ENCODE data around the gene RAX2.
A peak's percentile ranks its signal among the peaks of the same experiment; 100 is the strongest.

RAX2 gene

DNA sequence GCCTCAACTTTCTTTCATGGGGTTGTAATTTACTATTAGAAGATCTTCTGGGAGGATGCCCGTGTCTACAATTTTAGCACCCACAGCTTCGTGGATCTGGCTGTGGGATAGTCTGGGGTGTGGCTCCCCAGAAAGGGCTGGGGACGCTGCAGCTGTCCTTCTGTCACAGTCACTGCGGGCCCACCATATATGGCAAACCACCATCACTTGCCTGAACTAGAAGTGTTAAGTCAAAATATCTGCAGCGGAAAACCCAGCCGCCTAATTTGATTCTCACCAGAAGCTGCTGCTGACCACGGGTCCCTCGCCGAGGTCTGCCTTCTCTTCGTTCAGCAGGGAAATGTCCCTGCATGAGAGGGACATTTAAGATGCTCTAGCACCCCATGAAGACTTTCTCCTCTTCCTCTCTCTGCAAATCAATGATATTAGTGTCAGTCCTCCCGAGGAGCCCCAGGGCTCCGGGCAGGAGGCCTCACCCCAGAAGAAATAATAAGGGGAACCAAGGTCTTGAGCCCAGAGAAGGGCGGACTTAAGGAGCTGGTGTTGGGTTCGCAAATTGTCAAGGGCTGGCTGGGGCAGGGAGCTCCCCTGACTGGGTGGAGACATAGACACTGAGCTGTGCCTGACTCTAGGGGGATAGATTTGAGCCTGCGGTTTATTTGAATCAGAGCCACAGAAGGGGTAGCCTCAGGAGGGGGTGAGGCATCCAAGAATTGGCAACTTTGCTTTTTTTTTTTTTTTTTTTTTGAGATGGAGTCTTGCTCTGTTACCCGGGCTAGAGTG is 17.2 kb upstream of the RAX2 start:
- H4K20me1 ChIP-seq (ENCODE audit: insufficient read depth, low read length, poor library complexity, severe bottlenecking): no peaks in the 10 kb centered on the region
- peaks cover 15% of the 10 kb centered on the region for H3K79me2 ChIP-seq (ENCODE audit: insufficient read depth, low read length)
- H3K9ac ChIP-seq (ENCODE audit: low read depth, low read length, poor library complexity, severe bottlenecking): no peak overlapping the region
- peaks cover 4% of the 10 kb centered on the region for H3K27me3 ChIP-seq (ENCODE audit: insufficient read depth, low read length, poor library complexity, severe bottlenecking)
- no peak overlapping the region for H2AFZ ChIP-seq (ENCODE audit: low read length)
- no peaks in the 10 kb centered on the region for H3K9me2 ChIP-seq (replicated peaks; ENCODE audit: low read depth, low read length)
- H3K4me1 ChIP-seq (ENCODE audit: insufficient read depth, low read length, poor library complexity, severe bottlenecking): peaks cover 9% of the 10 kb centered on the region
- no peak for TF ChIP-seq EZH2phosphoT487 (IDR thresholded peaks at IDR 0.05; ENCODE audit: borderline replicate concordance)
- TF ChIP-seq, protein P1, sequence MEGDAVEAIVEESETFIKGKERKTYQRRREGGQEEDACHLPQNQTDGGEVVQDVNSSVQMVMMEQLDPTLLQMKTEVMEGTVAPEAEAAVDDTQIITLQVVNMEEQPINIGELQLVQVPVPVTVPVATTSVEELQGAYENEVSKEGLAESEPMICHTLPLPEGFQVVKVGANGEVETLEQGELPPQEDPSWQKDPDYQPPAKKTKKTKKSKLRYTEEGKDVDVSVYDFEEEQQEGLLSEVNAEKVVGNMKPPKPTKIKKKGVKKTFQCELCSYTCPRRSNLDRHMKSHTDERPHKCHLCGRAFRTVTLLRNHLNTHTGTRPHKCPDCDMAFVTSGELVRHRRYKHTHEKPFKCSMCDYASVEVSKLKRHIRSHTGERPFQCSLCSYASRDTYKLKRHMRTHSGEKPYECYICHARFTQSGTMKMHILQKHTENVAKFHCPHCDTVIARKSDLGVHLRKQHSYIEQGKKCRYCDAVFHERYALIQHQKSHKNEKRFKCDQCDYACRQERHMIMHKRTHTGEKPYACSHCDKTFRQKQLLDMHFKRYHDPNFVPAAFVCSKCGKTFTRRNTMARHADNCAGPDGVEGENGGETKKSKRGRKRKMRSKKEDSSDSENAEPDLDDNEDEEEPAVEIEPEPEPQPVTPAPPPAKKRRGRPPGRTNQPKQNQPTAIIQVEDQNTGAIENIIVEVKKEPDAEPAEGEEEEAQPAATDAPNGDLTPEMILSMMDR (conservative IDR thresholded peaks at IDR 0.05; ENCODE audit: low read length): no peak
- H3K4me2 ChIP-seq (ENCODE audit: low read depth, low read length, poor library complexity, severe bottlenecking): no peak overlapping the region
- H3F3A ChIP-seq (ENCODE audit: low read depth): no peaks in the 10 kb centered on the region
- H3K4me3 ChIP-seq (ENCODE audit: low read length, poor library complexity, severe bottlenecking): no peak overlapping the region
- H3K9me3 ChIP-seq (ENCODE audit: insufficient read depth, low read depth, low read length): no peaks in the 10 kb centered on the region
- H3K36me3 ChIP-seq (ENCODE audit: insufficient read depth, low read length): no peaks in the 10 kb centered on the region

DNA sequence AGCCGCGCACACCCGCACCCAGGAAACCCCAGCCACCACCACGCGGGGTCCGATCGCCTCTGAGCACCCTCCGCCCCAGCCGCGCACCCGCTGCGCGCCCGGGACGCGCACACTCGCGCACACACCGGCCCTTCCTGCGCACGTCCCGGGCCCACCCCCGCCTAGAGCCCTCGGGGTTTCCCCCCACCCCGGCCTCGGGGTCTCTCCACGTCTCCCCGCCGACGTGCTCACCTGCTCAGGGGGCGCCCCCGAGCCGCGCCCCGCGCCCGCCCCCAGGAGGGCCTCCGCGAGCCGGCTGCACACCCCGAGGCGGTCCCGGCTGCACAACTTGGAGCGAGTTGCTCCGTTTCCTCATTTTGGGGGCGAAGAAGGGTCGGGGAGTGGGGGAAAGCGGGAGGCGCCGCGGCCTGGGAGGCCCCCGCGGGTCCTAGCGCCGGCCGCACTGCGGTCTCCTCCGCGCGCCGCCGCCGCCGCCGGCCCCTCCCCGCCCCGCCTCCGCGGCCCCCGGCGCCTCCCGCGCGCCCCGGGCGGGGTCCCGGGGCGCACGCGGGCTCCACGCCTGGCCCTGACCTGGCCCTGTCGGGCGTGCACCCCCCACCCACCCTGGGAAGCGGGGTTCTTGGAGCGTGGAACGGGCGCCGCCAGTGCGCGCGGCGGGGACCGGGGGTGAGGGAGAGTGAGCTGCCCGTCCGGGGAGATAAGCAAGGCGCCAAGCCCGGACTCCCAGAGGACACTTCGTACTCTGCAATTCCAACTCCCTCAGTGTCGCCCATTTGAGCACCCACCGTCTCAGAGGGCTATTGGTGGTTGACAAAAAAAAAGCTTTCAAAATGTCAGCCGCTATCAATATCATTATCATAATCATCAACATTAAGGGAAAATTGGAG is 14.2 kb upstream of the RAX2 start, which contains the start of gene MATK:
MATK (minus strand) TSS at position 444 of the 887 bp plus-strand sequence. CDS start 1,246 bp downstream, outside the sequence.
- H3K9me3 ChIP-seq (ENCODE audit: insufficient read depth, low read depth, low read length): no peaks in the 10 kb centered on the region; the same call in 1 of the 2 replicates
- peaks cover 15% of the 10 kb centered on the region for H3K79me2 ChIP-seq (ENCODE audit: insufficient read depth, low read length)
- H2AFZ ChIP-seq (ENCODE audit: low read length): peak within 1 kb of the TSS; percentile 99
- no peaks in the 10 kb centered on the region for H4K20me1 ChIP-seq (ENCODE audit: insufficient read depth, low read length, poor library complexity, severe bottlenecking)
- H3K4me1 ChIP-seq (ENCODE audit: insufficient read depth, low read length, poor library complexity, severe bottlenecking): peaks cover 9% of the 10 kb centered on the region
- no peaks in the 10 kb centered on the region for H3K9me2 ChIP-seq (replicated peaks; ENCODE audit: low read depth, low read length)
- H3K36me3 ChIP-seq (ENCODE audit: insufficient read depth, low read length): peaks cover 5% of the 10 kb centered on the region; the same call in 1 of the 2 replicates
- H3K27me3 ChIP-seq (ENCODE audit: insufficient read depth, low read length, poor library complexity, severe bottlenecking): peaks cover 4% of the 10 kb centered on the region
- TF ChIP-seq, protein P1 (conservative IDR thresholded peaks at IDR 0.05; ENCODE audit: low read length): no peak
- no peak for TF ChIP-seq EZH2phosphoT487 (IDR thresholded peaks at IDR 0.05; ENCODE audit: borderline replicate concordance)
- H3K9ac ChIP-seq (ENCODE audit: low read depth, low read length, poor library complexity, severe bottlenecking): peak within 1 kb of the TSS; percentile 94
- H3F3A ChIP-seq (ENCODE audit: low read depth): no peaks in the 10 kb centered on the region
- peak within 1 kb of the TSS; percentile 91 for H3K4me2 ChIP-seq (ENCODE audit: low read depth, low read length, poor library complexity, severe bottlenecking)
- H3K4me3 ChIP-seq (ENCODE audit: low read length, poor library complexity, severe bottlenecking): peak within 1 kb of the TSS; percentile 83

DNA sequence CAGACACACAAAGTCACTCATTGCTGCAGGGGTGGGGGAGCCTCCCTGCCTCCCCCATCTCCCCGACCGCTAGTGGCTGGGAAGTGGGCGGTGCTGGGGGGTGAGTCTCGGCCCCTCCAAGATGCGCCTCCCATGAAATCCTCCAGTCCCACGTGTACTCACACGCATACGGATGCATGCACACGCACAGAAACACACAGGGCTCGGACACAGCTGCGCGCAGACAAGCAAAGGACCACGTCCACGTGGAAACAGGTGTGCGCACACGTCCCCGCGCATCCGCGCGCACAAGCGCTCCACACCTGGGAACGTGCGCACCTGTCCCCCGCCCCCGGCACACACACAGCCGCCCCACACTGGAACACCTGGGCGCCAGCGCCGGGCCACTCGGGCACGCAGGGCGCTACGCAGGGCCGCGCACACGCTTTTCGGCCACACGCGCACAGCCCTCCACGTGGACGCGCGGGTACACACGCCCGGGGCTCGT is 13.5 kb upstream of the RAX2 start:
- peak overlapping the region; percentile 94 for H3K9ac ChIP-seq (ENCODE audit: low read depth, low read length, poor library complexity, severe bottlenecking)
- TF ChIP-seq, protein P1 (conservative IDR thresholded peaks at IDR 0.05; ENCODE audit: low read length): no peak
- TF ChIP-seq EZH2phosphoT487 (IDR thresholded peaks at IDR 0.05; ENCODE audit: borderline replicate concordance): no peak
- peaks cover 5% of the 10 kb centered on the region; the same call in 1 of the 2 replicates for H3K36me3 ChIP-seq (ENCODE audit: insufficient read depth, low read length)
- H3K4me3 ChIP-seq (ENCODE audit: low read length, poor library complexity, severe bottlenecking): peak overlapping the region; percentile 83
- H2AFZ ChIP-seq (ENCODE audit: low read length): peak overlapping the region; percentile 99
- H3K4me2 ChIP-seq (ENCODE audit: low read depth, low read length, poor library complexity, severe bottlenecking): peak overlapping the region; percentile 91
- no peaks in the 10 kb centered on the region for H4K20me1 ChIP-seq (ENCODE audit: insufficient read depth, low read length, poor library complexity, severe bottlenecking)
- peaks cover 15% of the 10 kb centered on the region for H3K79me2 ChIP-seq (ENCODE audit: insufficient read depth, low read length)
- no peaks in the 10 kb centered on the region for H3F3A ChIP-seq (ENCODE audit: low read depth)
- no peaks in the 10 kb centered on the region; the same call in 1 of the 2 replicates for H3K9me3 ChIP-seq (ENCODE audit: insufficient read depth, low read depth, low read length)
- peaks cover 9% of the 10 kb centered on the region for H3K4me1 ChIP-seq (ENCODE audit: insufficient read depth, low read length, poor library complexity, severe bottlenecking)
- no peaks in the 10 kb centered on the region for H3K9me2 ChIP-seq (replicated peaks; ENCODE audit: low read depth, low read length)
- peaks cover 4% of the 10 kb centered on the region for H3K27me3 ChIP-seq (ENCODE audit: insufficient read depth, low read length, poor library complexity, severe bottlenecking)

Measured in Loucy (cell line).